GM21825 (cell line): ENCODE measurements around the gene TMPRSS6.

Source experiments
- ATAC-seq: cut with Tn5 transposase; IDR thresholded peaks from one replicate; pipeline ENCODE4 v1.9.1; 2021; ENCODE audit warnings: mild to moderate bottlenecking, moderate library complexity; ENCODE audit not compliant: unreplicated experiment

TMPRSS6 gene

DNA sequence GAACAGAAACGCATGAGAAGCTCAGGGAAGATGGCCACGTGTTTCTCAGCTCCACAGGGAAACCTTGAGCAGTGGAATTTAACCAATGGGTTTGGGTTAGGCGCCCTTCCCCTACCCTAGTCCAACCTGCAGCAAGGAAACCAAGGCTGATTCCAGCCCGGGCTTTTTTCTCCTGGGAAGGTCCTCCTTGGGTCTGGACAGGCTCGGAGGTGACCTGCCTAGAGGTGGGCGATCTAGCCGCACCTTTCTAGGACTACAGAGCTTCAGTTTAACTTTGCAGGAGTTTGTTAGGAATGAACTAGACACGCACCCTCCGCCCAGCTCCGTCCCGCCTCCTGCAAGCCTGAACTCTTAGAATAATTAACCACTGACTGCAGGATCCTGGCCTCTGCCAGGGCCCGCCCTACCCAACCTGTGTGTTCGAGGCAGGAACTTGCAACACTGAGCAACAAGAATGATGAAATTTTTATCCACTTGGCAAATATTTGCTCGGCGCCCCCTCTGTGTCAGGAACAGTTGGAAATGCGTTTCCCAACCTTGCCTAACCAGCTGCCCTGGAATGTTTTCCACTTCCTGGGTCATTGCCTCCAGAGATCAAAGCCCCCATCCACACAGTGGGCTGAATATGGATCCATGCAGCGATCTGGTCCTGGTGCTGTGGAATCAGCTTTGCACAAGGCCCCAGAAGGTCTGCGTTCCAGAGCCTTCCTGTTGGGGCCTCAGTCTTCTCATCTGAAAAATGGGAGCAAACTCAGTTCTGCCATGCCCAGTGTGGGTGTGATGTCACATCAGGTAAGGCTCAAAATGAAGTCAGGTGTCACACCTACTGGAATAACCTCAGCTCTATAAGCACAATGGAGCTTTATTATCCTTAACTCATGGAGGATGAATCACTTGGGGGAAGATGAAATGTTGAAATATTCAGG, 76.7 kb downstream of the TMPRSS6 start:
- ATAC-seq: no peak

- ATAC-seq: no peak
These were observed 77.4 kb downstream of the TMPRSS6 start for GRCh38 chr22:37032134-37032534.

DNA sequence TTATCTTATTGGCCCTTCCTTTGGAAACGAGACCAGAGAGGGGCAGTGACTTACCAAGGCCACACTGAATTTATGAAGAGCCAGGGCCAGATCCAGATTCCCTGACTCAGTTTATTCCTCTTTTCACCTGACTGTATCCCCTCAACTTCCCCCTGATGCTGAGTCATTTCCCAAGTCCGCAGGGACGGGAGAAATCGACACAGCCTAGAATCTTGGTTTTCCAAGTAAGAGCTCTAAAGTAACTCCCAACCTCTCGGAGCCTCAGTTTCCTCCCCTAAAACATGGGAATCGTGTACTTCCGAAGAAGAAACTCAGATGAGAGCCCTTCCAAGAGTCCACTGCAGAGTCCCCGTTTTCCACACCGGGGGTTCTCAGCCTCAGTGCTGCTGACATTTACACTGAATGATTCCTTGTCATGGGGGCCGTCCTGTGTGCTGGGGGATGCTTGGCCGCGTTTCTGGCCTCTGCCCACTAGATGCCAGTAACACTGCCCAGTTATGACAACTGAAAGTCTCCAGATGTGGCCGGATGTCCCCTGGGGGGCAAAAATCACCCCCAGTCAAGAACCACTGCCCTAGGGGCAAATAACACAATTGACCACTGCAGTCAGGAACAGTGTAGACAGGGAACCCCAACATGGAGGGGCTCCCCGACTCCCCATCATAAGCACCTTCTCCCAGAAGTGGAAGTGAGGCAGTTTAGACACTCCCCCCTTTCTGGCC, 78.8 kb downstream of the TMPRSS6 start:
- ATAC-seq: no peak

- ATAC-seq: no peak
These were observed 80.5 kb downstream of the TMPRSS6 start for GRCh38 chr22:37028692-37029674.

GRCh38 chr22:37027556-37027955, 82.0 kb downstream of the TMPRSS6 start:
- ATAC-seq: no peak

DNA sequence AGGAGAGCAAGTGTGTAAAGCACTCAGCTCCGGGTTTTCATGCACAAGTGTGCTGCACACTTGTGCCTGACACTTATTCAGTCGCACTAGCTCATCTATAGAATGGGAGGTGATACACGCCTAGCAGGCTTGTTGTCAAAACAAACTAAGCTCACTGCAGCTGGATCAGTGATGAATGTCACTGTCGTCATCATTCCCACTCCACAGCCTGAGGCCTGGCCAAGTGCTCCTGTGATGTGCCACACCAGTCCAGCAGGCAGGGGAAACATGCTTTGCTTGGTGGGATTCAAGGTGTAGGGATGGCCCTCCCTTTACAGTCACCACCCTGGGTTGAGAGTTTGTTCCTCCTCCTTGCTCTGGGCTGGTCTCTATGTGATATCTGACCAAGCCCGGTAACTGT, 83.2 kb downstream of the TMPRSS6 start:
- ATAC-seq: no peak

GRCh38 chr22:37025500-37026070, 83.9 kb downstream of the TMPRSS6 start:
- no peak for ATAC-seq

DNA sequence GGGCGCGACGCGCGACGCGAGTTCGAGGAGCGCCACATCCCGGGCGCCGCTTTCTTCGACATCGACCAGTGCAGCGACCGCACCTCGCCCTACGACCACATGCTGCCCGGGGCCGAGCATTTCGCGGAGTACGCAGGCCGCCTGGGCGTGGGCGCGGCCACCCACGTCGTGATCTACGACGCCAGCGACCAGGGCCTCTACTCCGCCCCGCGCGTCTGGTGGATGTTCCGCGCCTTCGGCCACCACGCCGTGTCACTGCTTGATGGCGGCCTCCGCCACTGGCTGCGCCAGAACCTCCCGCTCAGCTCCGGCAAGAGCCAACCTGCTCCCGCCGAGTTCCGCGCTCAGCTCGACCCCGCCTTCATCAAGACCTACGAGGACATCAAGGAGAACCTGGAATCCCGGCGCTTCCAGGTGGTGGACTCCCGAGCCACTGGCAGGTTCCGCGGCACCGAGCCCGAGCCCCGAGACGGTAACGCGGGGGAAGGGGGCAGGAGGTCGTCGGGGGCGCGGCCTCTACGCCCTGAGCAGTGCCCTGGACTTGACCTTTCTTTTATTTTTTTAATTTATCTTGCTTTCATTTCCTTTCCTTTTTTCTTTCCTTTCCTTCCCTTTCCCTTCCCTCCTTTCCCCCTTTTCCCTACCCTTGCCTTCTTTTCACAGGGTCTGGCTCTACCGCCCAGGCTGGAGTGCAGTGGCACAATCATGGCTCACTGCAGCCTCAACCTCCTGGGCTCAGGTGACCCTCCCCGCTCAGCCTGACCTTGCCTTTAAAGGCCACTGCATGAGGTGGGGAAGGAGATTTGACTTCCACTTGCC, 85.0 kb downstream of the TMPRSS6 start:
- no peak for ATAC-seq

GRCh38 chr22:37023743-37024338, 85.7 kb downstream of the TMPRSS6 start:
- ATAC-seq: no peak

GRCh38 chr22:37022483-37023337, 86.8 kb downstream of the TMPRSS6 start:
- no peak for ATAC-seq

GRCh38 chr22:37021710-37022482, 87.6 kb downstream of the TMPRSS6 start:
- no peak for ATAC-seq

DNA sequence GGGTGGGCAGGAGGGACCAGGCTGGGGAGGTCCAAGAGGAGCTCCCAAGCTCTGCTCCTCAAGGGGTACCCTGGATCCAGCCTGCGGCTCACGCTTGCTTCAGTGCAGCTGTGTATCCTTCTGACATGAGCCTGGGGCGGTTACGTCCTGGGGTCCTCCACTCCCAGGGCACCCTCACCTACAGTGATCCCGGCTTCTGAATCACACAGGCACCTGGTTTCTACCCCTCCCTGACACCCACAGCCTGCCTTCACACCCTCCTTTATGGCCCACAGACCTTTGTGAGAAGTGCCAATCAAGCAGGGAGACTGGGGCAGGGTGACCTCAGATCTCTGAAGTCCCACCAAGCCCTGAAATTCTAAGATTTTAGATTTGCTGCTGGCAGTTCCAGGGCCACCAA, 88.5 kb downstream of the TMPRSS6 start:
- no peak for ATAC-seq

GRCh38 chr22:37020192-37020479, 89.4 kb downstream of the TMPRSS6 start:
- no peak for ATAC-seq

DNA sequence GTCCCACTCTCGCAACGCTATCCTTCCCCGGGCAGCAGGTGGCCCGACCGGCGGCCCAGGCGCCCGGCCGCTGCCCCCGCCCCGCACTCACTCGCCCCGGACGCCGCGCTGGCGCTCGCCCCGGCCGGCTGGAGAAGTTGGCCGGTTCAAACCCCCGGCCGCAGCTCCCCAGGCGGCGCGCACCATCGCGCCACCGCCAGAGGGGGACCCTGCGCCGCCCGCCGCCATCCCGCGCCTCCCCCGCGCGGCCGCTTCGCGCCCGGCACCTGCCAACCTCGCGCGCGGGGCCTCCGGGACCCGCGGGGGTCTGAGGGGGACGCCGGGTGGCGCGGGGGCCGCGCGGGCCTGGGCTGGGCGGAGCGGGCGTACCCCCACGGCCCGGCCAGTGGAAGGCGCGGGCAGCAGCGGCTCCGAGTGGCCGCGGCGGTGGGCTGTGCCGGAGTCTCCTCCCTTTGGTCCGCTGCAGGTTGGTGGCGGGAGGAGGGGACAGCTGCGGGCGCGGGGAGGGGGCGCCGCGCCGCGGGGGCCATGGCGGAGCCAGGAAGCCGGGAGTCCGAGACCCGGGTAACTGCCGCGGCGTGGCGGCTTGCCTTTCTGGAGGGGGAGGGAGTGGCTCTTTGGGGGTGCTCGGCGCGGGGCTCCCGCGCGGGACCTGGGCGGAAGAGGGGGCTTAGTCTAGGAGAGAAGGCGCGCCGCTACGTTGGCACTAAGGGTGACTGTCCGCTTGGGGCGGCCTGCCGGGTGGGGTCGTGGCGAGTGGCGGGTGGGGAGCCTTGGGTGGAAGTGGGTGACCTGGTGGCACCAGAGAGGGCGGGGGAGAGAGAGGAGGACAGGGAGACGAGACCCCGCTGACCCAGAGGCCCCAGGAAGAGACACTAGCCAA, 90.0 kb downstream of the TMPRSS6 start, which contains the start of the genes MPST and TST:
Gene MPST (plus strand): TSS at position 434 of the 883 bp plus-strand sequence. CDS start 95 bp downstream, at position 529.
Gene TST (minus strand): TSS at position 139 of the 883 bp plus-strand sequence. CDS start 715 bp downstream, outside the sequence.
- ATAC-seq: peak; percentile 66

DNA sequence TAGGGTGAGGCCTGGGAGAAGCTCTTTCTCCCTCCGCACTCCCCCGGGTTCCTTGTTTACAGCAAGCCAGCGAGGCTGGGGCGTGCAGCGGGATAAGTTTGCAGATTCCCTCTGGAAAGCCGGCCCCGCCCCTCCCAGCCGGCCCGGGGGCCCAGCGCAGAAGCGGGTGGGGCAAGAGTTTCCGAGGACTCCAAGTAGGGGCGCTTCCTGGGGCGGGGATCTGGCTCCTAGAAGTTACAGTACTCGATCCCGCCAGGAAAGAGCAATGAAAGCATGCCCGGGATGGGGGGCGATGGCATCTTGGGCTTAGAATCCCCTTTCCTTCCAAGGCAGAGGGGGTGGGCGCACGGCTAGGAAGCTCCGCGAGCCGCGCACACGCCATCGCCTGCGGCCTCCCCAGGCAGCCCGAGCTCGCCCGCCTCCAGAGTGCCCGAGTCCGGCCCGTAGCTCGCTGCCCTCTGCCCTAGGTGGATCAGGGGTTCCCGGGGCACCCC, 90.7 kb downstream of the TMPRSS6 start:
- no peak for ATAC-seq

- no peak for ATAC-seq
These were observed 91.3 kb downstream of the TMPRSS6 start for GRCh38 chr22:37018086-37018814.
